OCI-LY7 (cell line): ENCODE results near the gene CADM2. TPM values are rescaled to one million over a fixed set of nuclear protein-coding genes. Genes with fewer than 3 reads are reported as not detected.

Source experiments
- BruUV-seq: library from RNA; stranded (reverse); fragments of 400-500 nt; replicated peaks from 2 replicates; lab custom pipeline; 2021; lab: Mats Ljungman, UMichigan
- CTCF ChIA-PET: fragments of 300-600 bp; sonication (Branson Sonifier 250); formaldehyde crosslinking; loops from one replicate; lab custom pipeline; 2022; ENCODE audit warnings: antibody characterized with exemption; ENCODE audit not compliant: unreplicated experiment; lab: Charles Lee
- POLR2A ChIA-PET: fragments of 300-600 bp; sonication (Branson Sonifier 250); formaldehyde crosslinking; loops from one replicate; lab custom pipeline; 2022; ENCODE audit warnings: antibody characterized with exemption; lab: Charles Lee
- DNase-seq: peaks from one replicate; pipeline ENCODE4 v3.0.0-alpha.2; 2015; ENCODE audit warnings: low spot score
- H2AFZ ChIP-seq: fragments of 200-600 bp; sonication (generic), shearing (Covaris generic); 2 replicates; pipeline ENCODE4 v1.6.1; 2014; ENCODE audit warnings: mild to moderate bottlenecking, antibody characterized with exemption, low read length, moderate library complexity
- H3K27ac ChIP-seq: fragments of 200-600 bp; sonication (generic); 2 replicates; pipeline ENCODE4 v1.5.1; 2014; ENCODE audit warnings: mixed run types, low read depth, mild to moderate bottlenecking, moderate library complexity, low read length, inconsistent platforms; ENCODE audit not compliant: poor library complexity, severe bottlenecking
- H3K36me3 ChIP-seq: fragments of 200-600 bp; sonication (generic); 2 replicates; pipeline ENCODE4 v1.6.1; 2014; ENCODE audit warnings: mild to moderate bottlenecking, antibody characterized with exemption, low read length, moderate library complexity, mixed read lengths; ENCODE audit not compliant: insufficient read depth
- H3K4me1 ChIP-seq: fragments of 200-600 bp; sonication (generic); 2 replicates; pipeline ENCODE4 v1.5.1; 2014; ENCODE audit warnings: mild to moderate bottlenecking, low read length; ENCODE audit not compliant: insufficient read depth, poor library complexity, severe bottlenecking
- H3K4me2 ChIP-seq: fragments of 200-600 bp; sonication (generic); 2 replicates; pipeline ENCODE4 v1.6.1; 2014; ENCODE audit warnings: mild to moderate bottlenecking, low read length
- H3K4me3 ChIP-seq: fragments of 200-600 bp; sonication (generic); 2 replicates; pipeline ENCODE4 v1.5.1; 2014; ENCODE audit warnings: mild to moderate bottlenecking, low read depth, low read length; ENCODE audit not compliant: poor library complexity, severe bottlenecking
- H3K79me2 ChIP-seq: fragments of 200-600 bp; sonication (generic); 2 replicates; pipeline ENCODE4 v1.6.1; 2016; ENCODE audit warnings: low read depth, mild to moderate bottlenecking, low read length, moderate library complexity, mixed read lengths; ENCODE audit not compliant: insufficient read depth
- H3K9me2 ChIP-seq: fragments of 200-600 bp; sonication (generic); 2 replicates; pipeline ENCODE4 v1.6.1; 2016; ENCODE audit warnings: mild to moderate bottlenecking, low read length, mixed read lengths; ENCODE audit not compliant: insufficient read depth
- H3K9me3 ChIP-seq: fragments of 200-600 bp; sonication (generic); 2 replicates; pipeline ENCODE4 v1.6.1; 2014; ENCODE audit warnings: mild to moderate bottlenecking, mixed run types, low read length, mixed read lengths
- H4K20me1 ChIP-seq: fragments of 200-600 bp; sonication (generic); 2 replicates; pipeline ENCODE4 v1.6.1; 2014; ENCODE audit warnings: mild to moderate bottlenecking, antibody characterized with exemption, low read length, moderate library complexity, mixed read lengths; ENCODE audit not compliant: insufficient read depth
- CTCF ChIP-seq: fragments of 200-600 bp; sonication (generic); conservative IDR thresholded peaks from 2 replicates; pipeline ENCODE4 v1.5.1; 2014; ENCODE audit warnings: mild to moderate bottlenecking, antibody characterized with exemption, low read length, moderate library complexity, mixed read lengths
- EZH2phosphoT487 ChIP-seq: fragments of 200-600 bp; sonication (generic); IDR thresholded peaks from 2 replicates; pipeline ENCODE4 v1.6.1; 2018; ENCODE audit warnings: low read depth, borderline replicate concordance, mild to moderate bottlenecking, mixed run types, antibody characterized with exemption, low read length, moderate library complexity, mixed read lengths
- intact Hi-C: fragments of 100-400 bp; cut with micrococcal nuclease; formaldehyde crosslinking; loops from one replicate; pipeline ENCODE4 v1.10.0; 2022; ENCODE audit not compliant: unreplicated experiment
- total RNA-seq, 2 experiments: library from RNA; depleted of rRNA in 1 of 2; stranded (reverse); fragments of >200 nt in 1 of 2; shearing (Covaris generic) in 1 of 2; gene quantifications; 2 replicates each; pipeline ENCODE4 v1.2.3, GENCODE V29; 2014 to 2022

Gene CADM2
- total RNA-seq, 2 experiments from 2014 or later: not detected

GRCh38 chr3:84983490-84983889 is 24.7 kb downstream of the CADM2 start:
- TF ChIP-seq EZH2phosphoT487 (no peak), CTCF (no peak)
- Histone ChIP-seq H3K9me2 (no peaks in the 10 kb centered on the region), H3K4me2 (no peak overlapping the region), H2AFZ (no peak overlapping the region), H3K4me3 (no peak overlapping the region), H3K27ac (no peak overlapping the region), H4K20me1 (no peaks in the 10 kb centered on the region), H3K4me1 (no peaks in the 10 kb centered on the region), H3K79me2 (no peaks in the 10 kb centered on the region), H3K9me3 (no peaks in the 10 kb centered on the region), H3K36me3 (no peaks in the 10 kb centered on the region)
- no TSS peak for BruUV-seq
- DNase-seq: no peak
- POLR2A ChIA-PET: interaction anchor here (0.6 to 1.3 kb wide), 4 partner anchors 12 to 395 kb away, joined by 3 to 5 read pairs (median 4); no protein-coding TSS in a partner anchor
- intact Hi-C loops: no loop called here
- CTCF ChIA-PET: no interaction called here

DNA sequence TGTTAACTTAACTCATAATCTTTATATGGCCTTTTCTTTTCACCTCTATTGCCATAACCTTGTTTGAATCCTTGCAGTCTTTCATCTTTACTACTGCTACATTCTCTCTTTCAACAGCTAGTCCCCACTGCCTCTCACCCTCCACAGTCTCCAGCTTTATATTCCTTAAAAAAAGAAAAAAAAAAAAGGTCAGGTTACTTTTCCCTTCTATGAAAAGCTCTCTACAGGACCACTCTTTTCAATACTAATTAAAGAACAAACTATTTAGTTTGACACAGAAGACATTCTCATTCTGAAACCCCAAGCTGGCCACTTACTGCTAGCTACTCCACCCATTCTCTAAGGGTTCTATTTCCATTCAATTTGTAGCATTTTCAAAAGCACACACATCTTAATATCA is 25.6 kb downstream of the CADM2 start:
- no peaks in the 10 kb centered on the region for H3K4me1 ChIP-seq
- BruUV-seq: no TSS peak
- no peak for DNase-seq
- no peaks in the 10 kb centered on the region for H3K36me3 ChIP-seq
- H3K4me2 ChIP-seq: no peak overlapping the region
- H4K20me1 ChIP-seq: no peaks in the 10 kb centered on the region
- no peak overlapping the region for H3K4me3 ChIP-seq
- no peaks in the 10 kb centered on the region for H3K9me2 ChIP-seq
- no peak overlapping the region for H3K27ac ChIP-seq
- no peaks in the 10 kb centered on the region for H3K79me2 ChIP-seq
- intact Hi-C loops: no loop called here
- POLR2A ChIA-PET: interaction anchor here (0.6 to 1.3 kb wide), 5 partner anchors 13 to 671 kb away, joined by 3 to 5 read pairs (median 4); no protein-coding TSS in a partner anchor
- no peak overlapping the region for H2AFZ ChIP-seq
- CTCF ChIA-PET: no interaction called here
- TF ChIP-seq EZH2phosphoT487 (no peak), CTCF (no peak)
- no peaks in the 10 kb centered on the region for H3K9me3 ChIP-seq

- Histone ChIP-seq H3K4me1 (no peaks in the 10 kb centered on the region), H3K9me3 (no peaks in the 10 kb centered on the region), H3K4me3 (no peak overlapping the region), H4K20me1 (no peaks in the 10 kb centered on the region), H3K79me2 (no peaks in the 10 kb centered on the region), H3K27ac (no peak overlapping the region), H2AFZ (no peak overlapping the region), H3K36me3 (no peaks in the 10 kb centered on the region), H3K4me2 (no peak overlapping the region), H3K9me2 (no peaks in the 10 kb centered on the region)
- ChIA-PET POLR2A (interaction anchor here (0.7 to 0.9 kb wide), 2 partner anchors 21 to 335 kb away, joined by 3 read pairs; no protein-coding TSS in a partner anchor), CTCF (no interaction called here)
- no peak for TF ChIP-seq EZH2phosphoT487
- no peak for TF ChIP-seq CTCF
- BruUV-seq: no TSS peak
- DNase-seq: no peak
- intact Hi-C loops: no loop called here
Measured at GRCh38 chr3:84985795-84986194, 27.0 kb downstream of the CADM2 start.
